NB4 (cell line): ENCODE results near the gene RAVER2.

Experiments
- DNase-seq: peaks from one replicate; pipeline ENCODE4 v3.0.0; 2010; ENCODE audit warnings: low read depth
- H3K4me3 ChIP-seq: one replicate; pipeline ENCODE4 v1.5.1; 2011; ENCODE audit warnings: mild to moderate bottlenecking, low read depth, low read length, moderate library complexity
- MYC ChIP-seq: IDR thresholded peaks from 2 replicates; pipeline ENCODE4 v1.6.1; 2011; ENCODE audit warnings: low read depth, low read length
- POLR2A ChIP-seq: IDR thresholded peaks from 2 replicates; pipeline ENCODE4 v1.6.1; 2011; ENCODE audit warnings: mild to moderate bottlenecking; ENCODE audit not compliant: insufficient read length; ENCODE audit errors: extremely low read depth
- TF ChIP-seq, protein P1 (sequence below): IDR thresholded peaks from 2 replicates; pipeline ENCODE4 v1.6.1; 2011; ENCODE audit warnings: low read depth, low read length
- TF ChIP-seq, protein P2 (sequence below): IDR thresholded peaks from one replicate; pipeline ENCODE4 v1.5.1; 2012; ENCODE audit warnings: low read depth, low read length

RAVER2 gene

DNA sequence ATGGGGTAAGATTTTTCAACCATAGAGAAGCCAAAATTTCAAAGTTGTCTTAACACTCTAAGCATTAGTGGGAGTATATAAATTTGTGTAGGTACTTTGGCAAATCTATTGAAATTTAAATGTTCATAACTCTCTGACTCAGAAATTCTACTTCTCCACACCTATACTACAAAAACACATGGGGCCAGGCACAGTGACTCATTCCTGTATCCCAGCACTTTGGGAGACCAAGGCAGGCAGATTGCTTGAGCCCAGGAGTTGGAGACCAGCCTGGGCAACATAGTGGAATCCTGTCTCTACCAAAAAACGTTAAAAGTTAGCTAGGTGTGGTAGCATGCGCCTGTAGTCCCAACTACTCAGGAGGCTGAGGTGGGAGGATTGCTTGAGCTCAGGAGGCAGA is 41.3 kb upstream of the RAVER2 start:
- TF ChIP-seq, protein P1, sequence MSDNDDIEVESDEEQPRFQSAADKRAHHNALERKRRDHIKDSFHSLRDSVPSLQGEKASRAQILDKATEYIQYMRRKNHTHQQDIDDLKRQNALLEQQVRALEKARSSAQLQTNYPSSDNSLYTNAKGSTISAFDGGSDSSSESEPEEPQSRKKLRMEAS = no peak
- TF ChIP-seq, protein P2, sequence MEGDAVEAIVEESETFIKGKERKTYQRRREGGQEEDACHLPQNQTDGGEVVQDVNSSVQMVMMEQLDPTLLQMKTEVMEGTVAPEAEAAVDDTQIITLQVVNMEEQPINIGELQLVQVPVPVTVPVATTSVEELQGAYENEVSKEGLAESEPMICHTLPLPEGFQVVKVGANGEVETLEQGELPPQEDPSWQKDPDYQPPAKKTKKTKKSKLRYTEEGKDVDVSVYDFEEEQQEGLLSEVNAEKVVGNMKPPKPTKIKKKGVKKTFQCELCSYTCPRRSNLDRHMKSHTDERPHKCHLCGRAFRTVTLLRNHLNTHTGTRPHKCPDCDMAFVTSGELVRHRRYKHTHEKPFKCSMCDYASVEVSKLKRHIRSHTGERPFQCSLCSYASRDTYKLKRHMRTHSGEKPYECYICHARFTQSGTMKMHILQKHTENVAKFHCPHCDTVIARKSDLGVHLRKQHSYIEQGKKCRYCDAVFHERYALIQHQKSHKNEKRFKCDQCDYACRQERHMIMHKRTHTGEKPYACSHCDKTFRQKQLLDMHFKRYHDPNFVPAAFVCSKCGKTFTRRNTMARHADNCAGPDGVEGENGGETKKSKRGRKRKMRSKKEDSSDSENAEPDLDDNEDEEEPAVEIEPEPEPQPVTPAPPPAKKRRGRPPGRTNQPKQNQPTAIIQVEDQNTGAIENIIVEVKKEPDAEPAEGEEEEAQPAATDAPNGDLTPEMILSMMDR = no peak
- TF ChIP-seq MYC = no peak
- TF ChIP-seq POLR2A = no peak
- DNase-seq = no peak
- H3K4me3 ChIP-seq = no peak overlapping the region

DNA sequence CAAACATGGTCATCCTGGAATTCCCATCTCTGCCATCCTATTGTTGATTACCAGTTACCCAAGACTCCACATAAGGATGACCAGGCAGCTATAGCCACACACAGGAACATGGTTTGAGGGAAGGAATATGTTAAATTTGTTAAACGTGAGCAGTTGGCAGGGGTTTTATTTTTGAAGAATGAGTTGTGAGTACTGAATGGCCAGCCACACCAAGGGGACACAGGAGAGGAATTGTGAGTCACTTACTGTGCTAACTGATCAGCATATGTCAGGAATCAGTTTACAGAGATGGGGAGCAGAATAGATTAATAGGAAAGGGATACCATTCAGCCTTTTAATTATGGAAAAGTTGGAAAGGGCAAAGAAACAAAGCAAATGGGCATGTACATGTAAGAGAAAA is 39.3 kb upstream of the RAVER2 start:
- TF ChIP-seq POLR2A = no peak
- TF ChIP-seq, protein P2 = no peak
- DNase-seq = no peak
- no peak overlapping the region for H3K4me3 ChIP-seq

DNA sequence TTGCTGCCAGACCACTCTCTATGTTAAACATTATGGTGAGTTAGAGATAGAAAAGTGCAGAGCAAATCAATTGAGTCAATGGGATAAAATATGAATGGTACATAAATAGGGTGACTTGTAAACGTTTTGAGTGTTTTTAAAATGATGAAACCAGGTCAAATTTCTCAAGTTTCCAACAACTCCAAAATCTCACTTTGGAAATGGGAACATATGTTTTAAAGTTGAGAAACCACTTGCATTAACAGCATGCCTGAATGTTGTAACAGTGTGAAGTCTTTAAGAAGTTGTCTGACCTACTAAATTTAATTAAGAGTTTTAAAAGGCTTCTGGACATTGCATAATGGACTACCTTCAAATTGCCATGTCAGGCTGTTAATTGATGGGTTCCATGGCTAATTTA is 33.6 kb upstream of the RAVER2 start:
- TF ChIP-seq, protein P1 = no peak
- TF ChIP-seq MYC (no peak), POLR2A (no peak)
- TF ChIP-seq, protein P2 = no peak
- H3K4me3 ChIP-seq = no peak overlapping the region
- no peak for DNase-seq

DNA sequence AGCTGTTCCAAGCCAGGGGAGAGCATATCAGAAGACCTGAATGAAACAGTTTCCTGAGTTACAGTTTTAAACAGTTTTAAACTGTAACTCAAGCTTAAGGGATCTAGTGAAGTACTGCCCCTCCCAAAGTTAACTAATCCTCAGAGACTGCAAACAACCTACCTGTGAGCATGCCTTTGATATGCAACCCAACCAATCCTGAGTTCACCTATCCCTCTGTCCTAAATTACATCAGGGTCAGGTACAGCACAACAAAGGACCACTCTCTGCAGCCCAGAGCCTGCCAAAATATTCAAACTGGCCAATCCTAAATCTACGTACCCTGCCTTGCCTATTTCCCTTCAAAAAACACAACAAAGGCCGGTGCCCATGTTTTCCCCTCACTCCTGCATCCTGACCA is 32.8 kb upstream of the RAVER2 start:
- no peak overlapping the region for H3K4me3 ChIP-seq
- no peak for TF ChIP-seq MYC
- TF ChIP-seq, protein P1 = no peak
- no peak for DNase-seq

DNA sequence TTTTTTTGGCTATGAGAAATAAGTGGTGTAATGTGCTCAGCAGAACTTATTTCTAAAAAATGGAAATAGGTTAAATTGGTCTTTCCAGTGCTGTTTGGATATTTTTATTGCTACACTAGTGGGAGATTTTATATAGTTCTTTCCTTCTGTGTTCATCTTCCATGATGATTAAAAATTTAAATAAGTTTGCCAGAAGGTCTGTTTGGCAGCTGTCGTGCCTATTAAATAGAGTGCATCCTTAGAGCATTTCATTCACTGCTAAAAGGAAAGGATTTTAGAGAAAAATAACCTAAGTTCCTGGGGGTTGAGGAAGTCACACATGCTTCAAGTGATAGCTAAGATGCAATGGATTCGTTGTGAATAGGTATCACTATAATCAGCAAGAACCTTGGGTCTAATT is 29.7 kb upstream of the RAVER2 start:
- no peak for DNase-seq
- TF ChIP-seq POLR2A (no peak), MYC (no peak)
- TF ChIP-seq, protein P1 = no peak
- TF ChIP-seq, protein P2 = no peak
- H3K4me3 ChIP-seq = no peak overlapping the region

DNA sequence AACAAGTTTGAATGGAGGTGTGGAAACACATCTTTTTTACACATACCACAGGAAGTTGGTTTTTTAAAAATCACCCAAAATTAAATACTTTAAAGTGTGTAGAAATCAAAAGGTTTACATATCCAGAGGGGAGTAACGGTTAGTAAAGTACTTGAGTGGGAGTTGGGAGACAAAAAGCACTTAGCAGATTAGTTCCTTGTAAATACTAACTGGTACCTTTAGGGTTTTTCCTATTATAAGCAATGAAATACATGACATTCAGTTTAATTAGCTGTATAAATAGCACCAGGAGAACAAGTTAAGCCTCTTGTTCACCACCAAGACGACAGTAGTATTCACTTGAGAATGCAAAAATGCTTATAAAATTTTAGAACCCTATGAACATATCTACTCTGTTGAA is 23.7 kb upstream of the RAVER2 start:
- no peak overlapping the region for H3K4me3 ChIP-seq
- TF ChIP-seq, protein P1 = no peak
- TF ChIP-seq MYC (no peak), POLR2A (no peak)
- TF ChIP-seq, protein P2 = no peak
- DNase-seq = no peak
